Measurements from ENCODE around the gene COX5A. TPM values are rescaled to one million over a fixed set of nuclear protein-coding genes. Genes with fewer than 3 reads are reported as not detected.

The COX5A gene
- total and polyA plus RNA-seq, 2 of the 13 experiments (the other 11 are each of a cell fraction or from before 2014, with no cell fraction given): 158 to 218 TPM

GRCh38 chr15:74906450-74907162 is 31.3 kb downstream of the COX5A start, which contains the start of gene FAM219B:
TSS of gene FAM219B (minus strand) at chr15:74906851. CDS start at chr15:74906800, 51 bp downstream.
- no peak for FAIRE-seq
- H4K20me1 ChIP-seq (ENCODE audit: insufficient read depth, low read length): no peaks in the 10 kb centered on the region
- H3K79me2 ChIP-seq (ENCODE audit: insufficient read depth, low read length): peaks cover 16% of the 10 kb centered on the region
- POLR2A ChIA-PET: interaction anchor here (0.6 to 2.5 kb wide), 23 partner anchors 9 to 137 kb away, joined by 3 to 28 read pairs (median 4); partner anchors contain the start of genes COX5A, MPI, PPCDC and SCAMP2
- H3K9me3 ChIP-seq (ENCODE audit: low read length): no peaks in the 10 kb centered on the region
- peaks cover 31% of the 10 kb centered on the region for H3K4me1 ChIP-seq (ENCODE audit: insufficient read depth, low read length)
- peak within 1 kb of the TSS; percentile 93 for H3K4me2 ChIP-seq (ENCODE audit: low read depth, low read length)
- ATAC-seq: peak; percentile 93
- CTCF ChIA-PET (ENCODE audit: low intra/inter-chr PET ratio, low total read pairs): interaction anchor here (1.1 kb wide), 1 partner anchor 43 kb away, joined by 3 read pairs; no protein-coding TSS in a partner anchor
- no TSS peak for BruUV-seq (replicated peaks)
- peak within 1 kb of the TSS; percentile 77 for H3K9ac ChIP-seq (ENCODE audit: insufficient read depth, low read depth, low read length)
- H3K4me3 ChIP-seq (replicated peaks in 1 of 3; ENCODE audit: insufficient read depth in 1 of 3, low read depth in 2 of 3, low read length in 3 of 3): peak within 1 kb of the TSS; percentile 85 to 91 (median 88)
- peak within 1 kb of the TSS; percentile 76 for H3K27ac ChIP-seq (ENCODE audit: extremely low read length, insufficient read depth, low read length)
- peaks cover 12 to 32% of the 10 kb centered on the region in 2 experiments for H3K36me3 ChIP-seq (replicated peaks in 1 of 2; ENCODE audit: control insufficient read depth in 1 of 2, insufficient read depth in 2 of 2, low read length in 2 of 2)
- peak; percentile 78 for DNase-seq (ENCODE audit: low spot score)
- peak within 1 kb of the TSS; percentile 33 for H2AFZ ChIP-seq (ENCODE audit: low read length)
- in situ Hi-C loops (cut with HindIII; ENCODE audit: extremely low pct_ligation_motif_present, low pct_unique_long_range_greater_than_20kb): no loop called here
- H3K27me3 ChIP-seq (ENCODE audit: control insufficient read depth in 1 of 2, insufficient read depth in 2 of 2, low read length in 2 of 2): no peaks in the 10 kb centered on the region; a peak in 1 of 5 replicates
- WGBS (ENCODE audit: low lambda C conversion rate): under 1% methylated on average over 27 of the region's 74 CpGs
- intact Hi-C loops (cut with micrococcal nuclease; ENCODE audit: unreplicated experiment): loop anchor here (5.0 kb wide), 1 partner anchor 46 kb away; no protein-coding TSS in a partner anchor
- no peak for TF ChIP-seq PAWR (CRISPR knock-in tag; IDR thresholded peaks at IDR 0.05; ENCODE audit: borderline replicate concordance)
- peak; percentile 65; the same call in 1 of the 2 replicates for TF ChIP-seq CSRNP1 (CRISPR knock-in tag; IDR thresholded peaks at IDR 0.05)
- TF ChIP-seq ZNF784 (CRISPR knock-in tag; IDR thresholded peaks at IDR 0.05; ENCODE audit: borderline replicate concordance): peak; percentile 71; the same call in 1 of the 2 replicates
- TF ChIP-seq SIN3A (IDR thresholded peaks at IDR 0.05; ENCODE audit: borderline replicate concordance, low read depth, low read length): peak; percentile 64; the same call in 1 of the 2 replicates
- TF ChIP-seq, protein P1, sequence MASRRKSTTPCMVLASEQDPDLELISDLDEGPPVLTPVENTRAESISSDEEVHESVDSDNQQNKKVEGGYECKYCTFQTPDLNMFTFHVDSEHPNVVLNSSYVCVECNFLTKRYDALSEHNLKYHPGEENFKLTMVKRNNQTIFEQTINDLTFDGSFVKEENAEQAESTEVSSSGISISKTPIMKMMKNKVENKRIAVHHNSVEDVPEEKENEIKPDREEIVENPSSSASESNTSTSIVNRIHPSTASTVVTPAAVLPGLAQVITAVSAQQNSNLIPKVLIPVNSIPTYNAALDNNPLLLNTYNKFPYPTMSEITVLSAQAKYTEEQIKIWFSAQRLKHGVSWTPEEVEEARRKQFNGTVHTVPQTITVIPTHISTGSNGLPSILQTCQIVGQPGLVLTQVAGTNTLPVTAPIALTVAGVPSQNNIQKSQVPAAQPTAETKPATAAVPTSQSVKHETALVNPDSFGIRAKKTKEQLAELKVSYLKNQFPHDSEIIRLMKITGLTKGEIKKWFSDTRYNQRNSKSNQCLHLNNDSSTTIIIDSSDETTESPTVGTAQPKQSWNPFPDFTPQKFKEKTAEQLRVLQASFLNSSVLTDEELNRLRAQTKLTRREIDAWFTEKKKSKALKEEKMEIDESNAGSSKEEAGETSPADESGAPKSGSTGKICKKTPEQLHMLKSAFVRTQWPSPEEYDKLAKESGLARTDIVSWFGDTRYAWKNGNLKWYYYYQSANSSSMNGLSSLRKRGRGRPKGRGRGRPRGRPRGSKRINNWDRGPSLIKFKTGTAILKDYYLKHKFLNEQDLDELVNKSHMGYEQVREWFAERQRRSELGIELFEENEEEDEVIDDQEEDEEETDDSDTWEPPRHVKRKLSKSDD (CRISPR knock-in tag; IDR thresholded peaks at IDR 0.05; ENCODE audit: low read depth): peak; percentile 61; the same call in 1 of the 2 replicates
- peak; percentile 50 for TF ChIP-seq MAX (IDR thresholded peaks at IDR 0.05)
- TF ChIP-seq YY1 (IDR thresholded peaks at IDR 0.05; ENCODE audit: insufficient read depth, insufficient replicate concordance, low read depth, low read length): peak; percentile 94
- TF ChIP-seq, protein P2, sequence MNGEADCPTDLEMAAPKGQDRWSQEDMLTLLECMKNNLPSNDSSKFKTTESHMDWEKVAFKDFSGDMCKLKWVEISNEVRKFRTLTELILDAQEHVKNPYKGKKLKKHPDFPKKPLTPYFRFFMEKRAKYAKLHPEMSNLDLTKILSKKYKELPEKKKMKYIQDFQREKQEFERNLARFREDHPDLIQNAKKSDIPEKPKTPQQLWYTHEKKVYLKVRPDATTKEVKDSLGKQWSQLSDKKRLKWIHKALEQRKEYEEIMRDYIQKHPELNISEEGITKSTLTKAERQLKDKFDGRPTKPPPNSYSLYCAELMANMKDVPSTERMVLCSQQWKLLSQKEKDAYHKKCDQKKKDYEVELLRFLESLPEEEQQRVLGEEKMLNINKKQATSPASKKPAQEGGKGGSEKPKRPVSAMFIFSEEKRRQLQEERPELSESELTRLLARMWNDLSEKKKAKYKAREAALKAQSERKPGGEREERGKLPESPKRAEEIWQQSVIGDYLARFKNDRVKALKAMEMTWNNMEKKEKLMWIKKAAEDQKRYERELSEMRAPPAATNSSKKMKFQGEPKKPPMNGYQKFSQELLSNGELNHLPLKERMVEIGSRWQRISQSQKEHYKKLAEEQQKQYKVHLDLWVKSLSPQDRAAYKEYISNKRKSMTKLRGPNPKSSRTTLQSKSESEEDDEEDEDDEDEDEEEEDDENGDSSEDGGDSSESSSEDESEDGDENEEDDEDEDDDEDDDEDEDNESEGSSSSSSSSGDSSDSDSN (CRISPR knock-in tag; IDR thresholded peaks at IDR 0.05): peak; percentile 89
- TF ChIP-seq ZNF616 (CRISPR knock-in tag; IDR thresholded peaks at IDR 0.05; ENCODE audit: low read depth): 0 out of 2 replicates have a peak, but pooled peaks have one; percentile 33
- peak; percentile 94 for TF ChIP-seq PHF8 (CRISPR knock-in tag; IDR thresholded peaks at IDR 0.05)
- TF ChIP-seq ATM (IDR thresholded peaks at IDR 0.05; ENCODE audit: borderline replicate concordance): no peak
- TF ChIP-seq ZNF556 (CRISPR knock-in tag; IDR thresholded peaks at IDR 0.05; ENCODE audit: borderline replicate concordance): 0 out of 2 replicates have a peak, but pooled peaks have one; percentile 11

All from HepG2 (cell line).